GM20000 (cell line): ENCODE measurements around the gene PLA2R1.

ENCODE experiments used
- DNase-seq: peaks from one replicate; pipeline ENCODE4 v3.0.0; 2012; ENCODE audit warnings: low spot score
- TF ChIP-seq, protein P1 (sequence below): IDR thresholded peaks from 2 replicates; pipeline ENCODE4 v1.5.1; 2012; ENCODE audit warnings: mild to moderate bottlenecking, control low read depth; ENCODE audit errors: extremely low read depth, missing control alignments

Gene PLA2R1

DNA sequence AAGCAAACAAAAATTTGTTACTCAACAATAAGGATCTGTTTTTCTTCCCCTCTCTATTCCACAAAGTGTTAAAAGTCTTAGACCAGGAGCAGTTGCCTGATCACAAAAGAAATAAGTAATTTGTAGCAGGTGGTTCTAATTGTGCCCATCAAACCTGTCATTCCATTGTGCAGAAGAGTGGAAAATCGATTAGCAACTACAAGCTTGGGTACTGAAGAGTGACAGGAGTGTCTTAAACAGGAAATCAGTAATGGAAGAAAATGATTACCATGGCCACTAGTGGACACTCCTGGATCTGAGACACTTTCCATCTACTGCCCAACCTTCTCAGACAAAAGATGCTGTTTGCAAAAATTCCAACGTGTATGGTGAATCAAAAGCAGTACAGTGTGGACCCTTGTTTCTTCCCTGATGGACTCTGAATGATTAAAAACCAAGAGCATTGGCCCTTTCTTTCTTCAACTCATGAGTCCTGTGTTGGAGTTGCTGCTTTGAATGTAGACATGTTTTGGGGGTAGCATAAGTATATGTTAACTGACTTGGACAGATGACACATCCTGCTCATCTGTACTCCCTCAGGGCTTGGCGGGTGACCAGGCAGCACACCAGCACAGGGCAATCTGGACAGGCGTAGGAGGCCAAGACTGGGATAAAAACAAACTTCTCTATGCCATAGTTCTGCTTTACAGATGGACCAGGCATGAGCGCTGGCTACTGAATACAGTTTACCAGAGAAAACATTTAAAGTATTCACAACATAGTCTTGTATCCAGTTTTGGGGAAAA is 51.9 kb downstream of the PLA2R1 start:
- no peak for DNase-seq

DNA sequence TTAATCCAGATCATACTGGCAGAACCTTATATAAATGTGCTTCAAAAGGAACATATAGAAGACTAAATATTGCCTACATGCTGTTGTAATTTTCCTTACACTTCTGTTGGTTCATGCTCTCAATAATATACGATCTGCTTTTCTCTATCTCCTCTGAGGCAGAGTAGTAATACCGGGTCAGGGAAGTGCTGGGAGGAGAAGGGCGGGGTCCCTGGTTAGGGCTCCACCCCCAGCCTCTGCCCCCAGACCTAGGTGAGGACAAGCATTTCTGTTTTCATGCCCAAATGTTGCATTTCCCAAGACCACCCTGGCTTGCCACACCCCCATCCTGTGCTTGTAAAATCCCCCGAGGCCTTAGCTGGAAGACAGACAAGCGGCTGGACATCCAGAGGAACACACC is 55.3 kb downstream of the PLA2R1 start:
- DNase-seq = no peak
- TF ChIP-seq, protein P1, sequence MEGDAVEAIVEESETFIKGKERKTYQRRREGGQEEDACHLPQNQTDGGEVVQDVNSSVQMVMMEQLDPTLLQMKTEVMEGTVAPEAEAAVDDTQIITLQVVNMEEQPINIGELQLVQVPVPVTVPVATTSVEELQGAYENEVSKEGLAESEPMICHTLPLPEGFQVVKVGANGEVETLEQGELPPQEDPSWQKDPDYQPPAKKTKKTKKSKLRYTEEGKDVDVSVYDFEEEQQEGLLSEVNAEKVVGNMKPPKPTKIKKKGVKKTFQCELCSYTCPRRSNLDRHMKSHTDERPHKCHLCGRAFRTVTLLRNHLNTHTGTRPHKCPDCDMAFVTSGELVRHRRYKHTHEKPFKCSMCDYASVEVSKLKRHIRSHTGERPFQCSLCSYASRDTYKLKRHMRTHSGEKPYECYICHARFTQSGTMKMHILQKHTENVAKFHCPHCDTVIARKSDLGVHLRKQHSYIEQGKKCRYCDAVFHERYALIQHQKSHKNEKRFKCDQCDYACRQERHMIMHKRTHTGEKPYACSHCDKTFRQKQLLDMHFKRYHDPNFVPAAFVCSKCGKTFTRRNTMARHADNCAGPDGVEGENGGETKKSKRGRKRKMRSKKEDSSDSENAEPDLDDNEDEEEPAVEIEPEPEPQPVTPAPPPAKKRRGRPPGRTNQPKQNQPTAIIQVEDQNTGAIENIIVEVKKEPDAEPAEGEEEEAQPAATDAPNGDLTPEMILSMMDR = no peak

More for the DNA sequence above, 51.9 kb downstream of the PLA2R1 start:
- TF ChIP-seq, protein P1 = no peak

DNA sequence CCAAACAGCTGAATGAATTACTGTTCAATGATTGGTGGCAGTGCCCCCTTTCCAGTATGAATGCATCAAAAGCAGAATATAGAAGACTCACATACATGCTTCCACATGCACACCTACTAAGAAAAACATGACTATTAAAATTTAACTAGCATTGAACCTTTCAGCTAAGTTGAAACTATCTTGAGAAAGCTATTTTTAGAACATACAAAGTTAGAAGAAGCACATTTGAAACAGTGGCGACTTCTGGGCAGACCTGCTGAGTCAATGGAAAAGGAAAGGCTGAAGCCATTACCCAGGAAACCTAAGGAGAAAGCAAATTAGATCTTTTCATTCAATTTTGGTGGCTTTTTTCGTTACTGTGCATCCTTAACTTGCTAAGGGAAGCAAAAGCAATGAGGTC is 55.9 kb downstream of the PLA2R1 start:
- TF ChIP-seq, protein P1 = no peak

DNA sequence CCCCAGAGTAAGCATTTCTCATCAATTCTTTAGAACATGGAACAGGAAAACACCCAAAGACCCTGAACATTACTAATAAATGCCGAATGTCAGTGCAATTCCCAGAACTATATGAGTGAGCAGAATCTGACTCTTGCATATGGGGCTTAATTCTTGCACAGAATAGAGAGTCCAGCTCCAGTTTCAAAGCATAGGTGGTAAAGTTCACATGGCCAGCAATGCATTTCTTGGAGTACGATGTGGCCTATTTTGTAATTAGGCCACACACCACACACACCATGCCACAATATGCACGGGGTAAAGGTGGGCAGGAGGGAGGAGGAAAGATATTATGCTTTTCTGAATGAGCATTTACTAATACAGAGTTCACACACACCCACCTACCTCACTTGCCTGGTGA is 56.5 kb downstream of the PLA2R1 start:
- DNase-seq = no peak
- TF ChIP-seq, protein P1 = no peak

More for the DNA sequence above, 55.9 kb downstream of the PLA2R1 start:
- no peak for DNase-seq

DNA sequence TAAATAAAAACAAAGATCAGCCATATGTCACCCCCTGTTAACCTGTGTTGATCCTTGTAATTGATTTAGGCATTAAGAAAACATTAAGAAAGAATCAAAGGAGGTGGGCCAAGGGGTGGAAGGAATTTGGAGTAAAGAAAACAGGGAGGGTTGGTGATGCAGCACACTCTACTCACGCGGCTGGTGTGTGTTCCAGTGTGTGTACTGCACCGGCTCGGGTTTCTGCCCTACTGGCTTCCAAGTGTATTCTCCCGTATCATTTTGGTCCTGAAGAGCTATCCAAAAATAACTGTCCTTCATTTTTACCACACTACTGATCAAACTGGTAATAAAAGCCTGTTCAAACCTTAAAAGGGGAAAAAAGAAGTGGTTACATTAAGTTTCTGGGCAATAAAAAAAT is 56.9 kb downstream of the PLA2R1 start:
- no peak for DNase-seq
- TF ChIP-seq, protein P1 = no peak

DNA sequence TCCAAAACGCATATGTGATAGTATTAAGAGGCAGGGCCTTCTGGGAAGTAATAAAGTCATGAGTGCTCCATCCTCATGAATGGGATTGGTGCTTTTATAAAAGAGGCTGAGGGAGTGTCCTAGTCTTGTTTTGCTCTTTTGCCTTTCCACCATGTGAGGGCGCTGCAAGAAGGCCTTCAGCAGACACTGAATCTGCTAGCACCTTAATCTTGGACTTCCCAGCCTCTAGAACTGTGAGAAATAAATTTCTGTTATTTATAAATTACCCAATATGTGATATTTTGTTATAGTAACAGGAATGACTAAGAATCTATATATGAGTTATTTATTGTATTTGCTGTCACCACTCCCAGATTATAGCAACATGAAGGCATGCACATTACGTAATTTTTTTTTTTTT is 63.5 kb downstream of the PLA2R1 start:
- TF ChIP-seq, protein P1 = no peak
- no peak for DNase-seq

DNA sequence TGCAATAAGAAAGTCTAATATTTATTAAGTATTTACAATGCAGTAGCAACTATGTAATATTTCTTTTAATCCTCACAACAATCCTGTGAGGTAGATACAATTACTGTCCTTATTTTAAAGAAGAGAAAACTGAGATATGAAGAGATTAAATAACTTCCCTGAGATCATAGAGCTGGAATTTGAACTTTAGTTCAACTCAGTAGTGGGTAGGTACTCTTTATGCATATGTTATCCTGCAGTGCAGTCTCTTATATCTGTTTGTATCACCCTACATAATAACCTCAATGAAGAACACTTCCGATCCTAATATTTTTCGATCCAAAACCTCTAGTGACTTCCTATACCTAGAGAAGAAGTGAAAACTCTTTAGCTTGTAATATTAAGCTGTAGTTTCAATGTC is 64.2 kb downstream of the PLA2R1 start:
- TF ChIP-seq, protein P1 = no peak

More for the DNA sequence above, 64.2 kb downstream of the PLA2R1 start:
- DNase-seq = no peak
